GM19467 (cell line): ENCODE results near the gene CPNE4.

Experiments
- ATAC-seq: cut with Tn5 transposase; IDR thresholded peaks from one replicate; pipeline ENCODE4 v1.9.1; 2021; ENCODE audit warnings: mild to moderate bottlenecking, moderate library complexity; ENCODE audit not compliant: unreplicated experiment

The CPNE4 gene

DNA sequence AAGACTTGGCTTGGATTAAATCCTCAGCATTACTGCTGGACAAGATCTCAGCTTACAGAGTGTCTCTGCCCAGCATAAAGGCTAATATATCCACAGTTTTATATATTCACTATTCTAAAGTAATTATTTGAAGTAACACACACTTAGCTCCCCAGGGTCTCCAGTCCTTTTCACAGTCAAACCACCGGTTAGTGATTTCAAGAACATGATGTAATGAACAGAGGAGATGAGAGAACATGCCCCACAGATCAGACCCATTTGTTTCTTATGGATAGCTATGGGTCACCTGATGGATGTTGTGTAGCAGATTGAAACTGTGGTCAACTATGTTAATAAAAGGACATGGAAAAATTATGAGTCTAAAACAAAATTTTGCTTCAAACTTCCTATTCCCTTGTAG is 487.2 kb downstream of the CPNE4 start:
- ATAC-seq: no peak

GRCh38 chr3:131546441-131546840 is 488.4 kb downstream of the CPNE4 start:
- no peak for ATAC-seq

DNA sequence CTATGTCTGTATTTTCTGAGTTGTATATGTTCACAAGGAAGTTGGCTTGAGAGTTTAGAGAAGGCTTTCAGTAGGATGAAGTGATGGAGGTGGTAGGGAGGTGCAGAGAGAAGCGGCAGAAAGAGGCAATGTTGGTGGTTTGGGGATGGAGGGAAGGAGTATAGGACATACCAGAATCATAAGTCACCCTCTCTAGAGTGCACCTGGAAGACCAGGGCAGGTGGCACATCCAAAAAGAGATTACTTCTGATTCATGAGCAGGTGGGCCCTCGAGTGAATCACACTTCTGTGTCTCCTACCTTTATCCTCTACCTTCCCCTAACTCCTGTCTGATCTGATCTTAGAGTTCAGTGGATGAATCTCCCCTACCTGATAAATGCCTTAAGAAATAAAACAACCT is 490.3 kb downstream of the CPNE4 start:
- ATAC-seq: no peak

DNA sequence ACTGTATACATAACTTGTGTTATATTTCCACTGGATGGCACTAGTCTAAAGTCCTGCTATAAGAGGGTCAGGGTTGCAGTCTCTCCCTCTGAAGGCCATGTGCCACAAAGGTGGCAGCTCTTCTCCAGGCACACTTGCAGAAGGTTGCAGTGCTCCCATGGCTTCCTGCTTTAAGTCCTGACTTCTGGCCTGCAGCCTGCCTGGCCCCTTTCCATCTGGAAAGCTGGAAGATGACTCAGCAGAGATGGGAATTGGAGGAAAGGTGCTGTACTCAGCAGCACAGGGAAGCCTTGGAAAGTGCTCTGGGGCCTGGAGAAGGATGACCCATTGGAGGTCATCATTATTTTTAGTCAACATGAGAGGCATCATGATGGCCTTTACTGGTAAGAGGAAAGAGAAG is 491.1 kb downstream of the CPNE4 start:
- ATAC-seq: no peak

DNA sequence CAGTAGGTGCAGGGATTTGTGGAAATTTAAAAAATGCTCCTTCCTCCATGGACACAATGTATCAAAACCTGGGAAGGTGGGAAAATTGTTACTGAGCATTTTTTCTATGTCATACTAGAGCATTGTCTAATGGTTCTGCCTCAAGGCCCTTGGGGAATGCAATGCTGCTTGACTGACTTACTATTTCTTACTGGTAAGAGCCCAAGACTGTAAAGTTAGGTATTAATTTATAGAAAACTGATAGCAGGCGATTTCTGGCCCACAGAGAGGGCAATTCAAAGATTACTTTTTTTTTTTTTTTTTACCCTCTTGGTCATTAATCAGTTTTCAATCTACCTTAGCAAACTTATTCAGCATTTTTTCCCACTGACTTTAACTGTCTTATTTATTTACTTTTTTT is 493.5 kb downstream of the CPNE4 start:
- no peak for ATAC-seq

GRCh38 chr3:131540821-131541220 is 494.0 kb downstream of the CPNE4 start:
- ATAC-seq: no peak

- no peak for ATAC-seq
These were observed 494.7 kb downstream of the CPNE4 start for GRCh38 chr3:131540143-131540542.

GRCh38 chr3:131538968-131539367 is 495.8 kb downstream of the CPNE4 start:
- no peak for ATAC-seq

DNA sequence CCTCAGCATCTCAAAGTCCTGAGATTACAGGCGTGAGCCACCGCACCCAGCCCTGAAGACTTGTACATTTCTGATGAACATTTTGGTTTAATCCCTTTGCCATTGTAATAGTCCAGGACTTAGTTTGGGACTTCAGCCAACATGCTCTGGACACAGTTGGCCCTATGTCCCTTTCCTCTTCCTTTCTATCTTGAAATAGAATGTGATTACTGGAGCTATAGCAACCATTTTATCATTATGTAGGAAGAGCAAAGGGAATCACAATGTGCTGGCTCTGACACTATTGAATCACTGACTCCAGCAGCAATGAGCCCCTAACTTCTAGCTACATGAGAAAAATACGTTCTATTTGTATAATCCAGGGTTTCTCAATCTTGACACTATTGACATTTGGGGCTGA is 497.3 kb downstream of the CPNE4 start:
- ATAC-seq: no peak

DNA sequence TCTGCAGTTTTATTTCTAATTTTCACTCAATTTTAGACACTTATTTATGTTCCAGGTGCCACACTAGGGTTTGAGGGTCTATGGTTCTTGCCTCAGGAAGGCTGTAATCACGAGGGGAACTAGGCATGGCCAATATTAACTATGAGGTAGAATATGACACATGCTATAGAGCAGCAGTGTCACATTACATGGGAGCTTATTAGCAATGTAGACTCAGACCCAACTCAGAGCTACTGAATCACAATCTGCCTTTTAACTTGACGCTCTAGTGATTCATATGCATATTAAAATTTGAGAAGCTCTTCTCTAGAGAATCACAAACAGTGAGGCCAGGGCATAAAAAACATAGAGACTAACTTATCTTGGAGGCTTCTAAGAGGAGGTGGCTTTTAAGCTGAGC is 499.2 kb downstream of the CPNE4 start:
- no peak for ATAC-seq

GRCh38 chr3:131535131-131535530 is 499.7 kb downstream of the CPNE4 start:
- no peak for ATAC-seq

DNA sequence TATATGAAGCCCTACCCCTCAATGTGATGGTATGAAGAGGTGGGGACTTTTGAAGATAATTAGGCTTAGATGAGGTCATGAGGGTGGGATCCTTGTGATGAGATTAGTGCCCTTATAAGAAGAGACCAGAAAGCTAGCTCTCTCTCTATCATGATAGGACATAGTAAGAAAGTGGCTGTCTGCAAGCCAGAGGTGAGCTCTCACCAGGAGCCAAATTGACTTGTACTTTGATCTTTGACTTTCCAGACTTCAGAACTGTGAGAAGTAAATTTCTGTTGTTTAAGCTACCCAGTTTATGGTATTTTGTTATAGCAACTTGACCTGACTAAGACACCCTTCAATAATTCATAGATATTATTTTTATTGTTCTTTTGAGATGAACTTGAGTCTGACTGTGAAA is 502.2 kb downstream of the CPNE4 start:
- no peak for ATAC-seq

DNA sequence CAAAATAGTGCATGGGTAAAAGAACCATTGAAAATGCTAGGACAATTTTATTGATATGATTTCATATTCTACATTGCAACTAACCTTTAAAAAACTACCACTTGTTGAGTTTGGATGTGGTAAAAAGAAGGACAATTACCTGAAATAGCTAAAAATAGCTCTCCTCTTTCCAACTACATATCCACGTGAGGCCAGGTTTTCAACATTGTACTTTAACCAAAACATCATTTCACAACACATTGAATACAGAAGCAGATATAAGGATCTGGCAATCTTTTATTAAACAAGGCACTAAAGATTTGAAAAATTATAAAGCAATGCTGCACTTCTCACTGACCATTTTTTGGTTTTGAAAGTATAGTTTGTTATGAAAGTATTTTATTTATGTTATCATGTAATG is 504.0 kb downstream of the CPNE4 start:
- ATAC-seq: no peak

DNA sequence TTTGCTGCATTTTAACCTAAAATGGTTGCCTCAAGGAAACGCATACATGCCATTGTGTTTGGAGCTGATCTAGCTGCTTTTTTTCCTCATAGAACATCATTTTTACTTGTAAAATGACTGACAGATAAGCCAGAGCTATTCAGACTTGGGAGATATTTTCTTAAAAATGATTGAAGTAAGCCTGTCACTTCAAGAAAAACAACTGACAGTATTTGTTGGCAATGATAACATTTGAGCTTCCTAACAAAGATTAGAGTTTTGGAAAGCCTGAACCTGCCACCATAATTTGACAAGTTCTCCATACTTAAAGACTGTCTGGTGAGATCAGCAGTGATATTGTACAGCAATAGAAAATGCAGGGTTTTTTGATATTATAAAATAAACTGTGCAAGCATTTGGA is 504.4 kb downstream of the CPNE4 start:
- ATAC-seq: no peak

DNA sequence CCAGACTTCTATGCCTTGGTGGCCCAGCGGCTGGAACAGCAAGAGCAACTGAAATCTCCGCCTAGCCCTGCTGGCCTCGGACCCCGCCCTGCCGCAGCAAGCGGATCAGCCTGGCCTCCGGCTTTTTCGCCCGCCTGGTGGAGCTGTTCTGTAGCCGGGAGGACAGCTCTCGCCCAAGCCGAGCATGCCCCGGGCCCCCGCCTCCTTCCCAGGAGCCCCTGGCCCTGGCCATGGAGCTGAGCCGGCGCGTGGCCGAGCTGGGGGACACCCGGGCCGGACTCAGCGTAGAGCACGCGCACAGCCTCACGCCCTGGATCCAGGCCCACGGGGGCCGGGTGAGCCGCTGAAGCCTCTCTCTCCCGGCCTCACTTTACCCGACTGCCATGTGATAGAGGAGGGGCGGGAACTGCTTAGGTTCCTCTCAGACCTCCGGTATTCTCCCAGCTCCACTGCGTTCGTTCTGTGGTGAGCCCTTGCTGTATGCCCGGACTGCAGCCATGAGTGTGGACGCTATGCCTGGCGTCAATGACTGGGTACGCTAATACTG is 507.9 kb downstream of the CPNE4 start:
- ATAC-seq: no peak

GRCh38 chr3:131518680-131519079 is 516.1 kb downstream of the CPNE4 start:
- no peak for ATAC-seq

- ATAC-seq: no peak
These were observed 529.4 kb downstream of the CPNE4 start for GRCh38 chr3:131505421-131505820.

GRCh38 chr3:131503320-131503635 is 531.5 kb downstream of the CPNE4 start:
- ATAC-seq: no peak

GRCh38 chr3:131502530-131503319 is 532.1 kb downstream of the CPNE4 start, which contains the start of gene MRPL3:
Gene MRPL3 (minus strand): TSS chr3:131502971. CDS start chr3:131502821, 150 bp downstream.
- ATAC-seq: peak; percentile 94

DNA sequence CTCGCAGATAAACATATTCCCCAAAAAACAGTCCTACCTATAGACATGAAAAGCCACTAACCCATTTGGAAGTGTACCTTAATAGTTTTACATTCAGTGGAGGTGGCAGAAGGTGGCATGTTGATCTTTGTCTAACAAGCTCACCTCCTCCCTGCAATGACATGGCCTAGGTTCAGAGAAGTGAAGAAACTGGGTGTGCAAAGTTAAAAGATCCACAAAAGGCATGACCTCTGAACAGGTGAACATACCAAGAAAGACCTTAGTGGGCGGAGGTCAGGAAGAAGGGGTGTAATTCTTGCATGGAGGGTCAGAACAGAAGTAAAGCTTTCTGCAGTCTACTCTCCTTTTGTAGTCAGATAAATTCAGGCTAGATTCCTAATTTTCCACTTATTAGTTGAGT is 532.9 kb downstream of the CPNE4 start:
- no peak for ATAC-seq

DNA sequence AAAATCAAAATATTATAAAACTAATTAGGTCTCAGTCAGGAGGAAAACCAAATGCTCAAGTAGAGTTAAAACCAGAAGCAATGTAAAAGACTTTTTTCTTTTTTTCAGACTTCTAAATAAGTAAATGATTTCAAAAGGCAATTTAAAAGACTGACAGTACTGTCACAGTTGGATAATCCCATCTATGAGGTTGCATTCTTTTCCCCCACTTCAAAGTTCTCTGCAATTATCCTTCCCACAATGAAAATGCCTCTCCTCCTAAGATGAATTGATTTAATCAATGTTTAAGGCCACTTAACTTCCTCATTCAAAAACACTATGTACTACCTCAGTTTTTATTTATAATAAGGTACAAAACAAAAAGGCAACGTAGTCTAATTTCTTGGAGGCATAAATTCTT is 540.1 kb downstream of the CPNE4 start:
- ATAC-seq: no peak

DNA sequence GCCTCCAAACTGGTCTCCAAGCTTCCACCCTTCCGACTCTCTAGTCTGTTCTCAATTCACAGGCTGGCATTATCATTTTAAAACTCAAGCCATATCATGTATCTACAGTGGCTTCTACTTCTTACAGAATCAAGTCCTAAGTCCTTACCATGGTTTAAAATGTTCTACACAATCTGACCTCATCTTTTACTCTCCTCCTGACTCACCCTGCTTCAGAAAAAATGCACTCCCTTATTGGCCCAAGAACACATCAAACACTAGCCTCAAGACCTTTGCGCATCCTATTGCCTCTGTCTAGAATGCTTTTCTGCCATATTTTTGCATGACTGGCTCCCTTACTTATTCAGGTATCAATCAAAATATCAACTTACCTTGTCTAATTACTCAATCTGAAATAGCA is 543.0 kb downstream of the CPNE4 start:
- no peak for ATAC-seq

DNA sequence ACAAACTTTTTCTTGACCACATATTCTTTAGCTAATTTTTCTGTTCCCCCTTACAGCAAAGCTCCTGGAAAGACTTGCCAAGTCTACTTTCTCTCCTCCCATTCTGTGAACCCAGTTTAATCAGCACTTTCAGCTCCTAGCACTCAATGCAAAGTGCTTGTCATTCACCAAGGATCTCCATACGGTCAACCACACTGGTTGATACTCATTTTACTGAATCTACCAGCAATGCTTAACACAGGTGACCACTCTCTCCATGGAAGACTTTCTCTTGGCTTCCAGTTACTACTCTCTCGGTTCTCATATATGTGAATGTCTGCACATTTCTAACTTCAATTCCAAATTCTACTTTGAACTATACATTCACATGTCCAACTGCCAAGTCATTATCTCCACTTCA is 543.7 kb downstream of the CPNE4 start:
- no peak for ATAC-seq
